ENCODE measurements around the gene SLC66A2.

GRCh38 chr18:79862562-79862961 lies 88.9 kb downstream of the SLC66A2 start:
- TF ChIP-seq, protein P1, sequence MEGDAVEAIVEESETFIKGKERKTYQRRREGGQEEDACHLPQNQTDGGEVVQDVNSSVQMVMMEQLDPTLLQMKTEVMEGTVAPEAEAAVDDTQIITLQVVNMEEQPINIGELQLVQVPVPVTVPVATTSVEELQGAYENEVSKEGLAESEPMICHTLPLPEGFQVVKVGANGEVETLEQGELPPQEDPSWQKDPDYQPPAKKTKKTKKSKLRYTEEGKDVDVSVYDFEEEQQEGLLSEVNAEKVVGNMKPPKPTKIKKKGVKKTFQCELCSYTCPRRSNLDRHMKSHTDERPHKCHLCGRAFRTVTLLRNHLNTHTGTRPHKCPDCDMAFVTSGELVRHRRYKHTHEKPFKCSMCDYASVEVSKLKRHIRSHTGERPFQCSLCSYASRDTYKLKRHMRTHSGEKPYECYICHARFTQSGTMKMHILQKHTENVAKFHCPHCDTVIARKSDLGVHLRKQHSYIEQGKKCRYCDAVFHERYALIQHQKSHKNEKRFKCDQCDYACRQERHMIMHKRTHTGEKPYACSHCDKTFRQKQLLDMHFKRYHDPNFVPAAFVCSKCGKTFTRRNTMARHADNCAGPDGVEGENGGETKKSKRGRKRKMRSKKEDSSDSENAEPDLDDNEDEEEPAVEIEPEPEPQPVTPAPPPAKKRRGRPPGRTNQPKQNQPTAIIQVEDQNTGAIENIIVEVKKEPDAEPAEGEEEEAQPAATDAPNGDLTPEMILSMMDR (IDR thresholded peaks at IDR 0.05) = no peak
- TF ChIP-seq POLR2A (IDR thresholded peaks at IDR 0.05) = no peak

Measured in stomach (tissue), 4 donors.